ENCODE data around the gene RAD52.

Gene RAD52

GRCh38 chr12:868722-869121 lies 80.8 kb downstream of the RAD52 start:
- DNase-seq (ENCODE audit: low spot score), result no peak

- no peak for DNase-seq (ENCODE audit: low spot score)
Measured at GRCh38 chr12:867905-868304, 81.6 kb downstream of the RAD52 start.

GRCh38 chr12:865614-866013 lies 83.9 kb downstream of the RAD52 start:
- DNase-seq (ENCODE audit: low spot score), result no peak

- no peak for DNase-seq (ENCODE audit: low spot score)
Measured at GRCh38 chr12:863285-863684, 86.2 kb downstream of the RAD52 start.

GRCh38 chr12:862303-862911 lies 87.1 kb downstream of the RAD52 start:
- DNase-seq (ENCODE audit: low spot score), result no peak

Measured in kidney tubule cell (primary cell).